NCI-H748 (cell line): ENCODE measurements around the gene KDM7A.
A peak's percentile ranks its signal among the peaks of the same experiment; 100 is the strongest.

Experiments used
- DNase-seq: peaks from one replicate; lab custom pipeline; 2025; ENCODE audit not compliant: unreplicated experiment; lab: John Stamatoyannopoulos, UW

The KDM7A gene

GRCh38 chr7:140057143-140057535 lies 119.6 kb downstream of the KDM7A start:
- no peak for DNase-seq

GRCh38 chr7:140056431-140057142 lies 120.2 kb downstream of the KDM7A start:
- DNase-seq = no peak

- no peak for DNase-seq
Observed at GRCh38 chr7:140055833-140056232, 121.0 kb downstream of the KDM7A start.

GRCh38 chr7:140054751-140055150 lies 122.0 kb downstream of the KDM7A start:
- no peak for DNase-seq

GRCh38 chr7:140053812-140054539 lies 122.8 kb downstream of the KDM7A start:
- DNase-seq = no peak

GRCh38 chr7:140051820-140052219 lies 125.0 kb downstream of the KDM7A start:
- no peak for DNase-seq

DNA sequence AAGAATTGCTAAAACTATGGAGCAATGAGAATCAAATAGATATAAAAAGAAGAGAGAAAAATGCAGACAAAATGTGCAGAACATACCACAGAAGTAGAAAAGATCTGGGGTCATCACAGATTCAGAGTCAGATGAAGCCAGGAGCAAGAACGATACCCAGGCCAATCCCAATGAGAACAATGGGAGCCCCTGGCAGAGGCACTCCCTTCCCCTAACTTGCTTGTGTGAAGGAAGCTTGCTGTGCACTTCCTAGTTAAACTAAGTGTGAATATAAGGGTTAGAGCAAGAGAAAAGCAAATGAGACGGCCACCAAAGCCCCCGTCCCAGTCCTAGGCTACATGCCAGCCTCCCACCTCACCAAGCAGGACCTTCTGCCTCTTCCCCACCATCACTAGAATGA lies 126.7 kb downstream of the KDM7A start:
- DNase-seq = no peak

GRCh38 chr7:140049339-140050024 lies 127.3 kb downstream of the KDM7A start:
- peak; percentile 44 for DNase-seq

GRCh38 chr7:140048989-140049338 lies 127.8 kb downstream of the KDM7A start:
- no peak for DNase-seq

DNA sequence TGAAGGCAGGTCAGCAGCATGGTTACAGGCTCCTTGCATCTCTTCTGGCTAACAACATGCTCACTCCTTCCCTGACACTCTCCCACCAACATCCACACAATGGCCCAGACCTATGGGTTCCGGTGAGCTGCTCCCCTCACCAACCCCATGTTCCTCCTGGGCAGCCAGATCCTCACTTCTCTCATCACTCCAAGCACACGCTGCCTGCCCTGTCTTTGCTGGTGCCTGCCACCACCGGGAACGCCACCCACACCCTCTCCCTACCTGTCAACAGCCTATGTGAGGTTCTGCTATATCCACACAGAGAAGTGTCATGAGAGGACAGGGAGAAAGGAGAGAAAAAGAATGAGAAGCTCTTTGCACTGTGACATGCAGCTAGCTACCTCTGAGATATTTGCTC lies 128.6 kb downstream of the KDM7A start:
- no peak for DNase-seq

- DNase-seq = no peak
Observed at GRCh38 chr7:140047197-140047596, 129.6 kb downstream of the KDM7A start.

DNA sequence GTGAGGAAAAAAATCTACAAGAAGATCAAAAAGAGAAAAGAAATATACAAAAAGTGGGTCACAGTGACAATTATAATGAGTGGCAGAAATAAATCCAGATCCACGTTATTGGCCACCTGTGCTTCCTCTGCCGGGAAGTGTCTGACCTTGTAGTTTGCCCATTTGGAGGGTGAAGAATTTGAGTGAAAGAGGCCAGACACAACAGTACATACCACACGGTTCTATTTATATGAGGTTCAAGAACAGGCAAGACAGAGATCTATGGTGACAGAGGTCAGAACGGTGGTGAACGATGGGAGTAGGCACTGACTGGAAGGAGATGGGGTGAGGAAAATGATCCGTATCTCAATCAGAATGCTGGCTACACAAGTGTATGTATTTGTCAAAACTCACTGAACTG lies 131.1 kb downstream of the KDM7A start:
- DNase-seq = no peak

DNA sequence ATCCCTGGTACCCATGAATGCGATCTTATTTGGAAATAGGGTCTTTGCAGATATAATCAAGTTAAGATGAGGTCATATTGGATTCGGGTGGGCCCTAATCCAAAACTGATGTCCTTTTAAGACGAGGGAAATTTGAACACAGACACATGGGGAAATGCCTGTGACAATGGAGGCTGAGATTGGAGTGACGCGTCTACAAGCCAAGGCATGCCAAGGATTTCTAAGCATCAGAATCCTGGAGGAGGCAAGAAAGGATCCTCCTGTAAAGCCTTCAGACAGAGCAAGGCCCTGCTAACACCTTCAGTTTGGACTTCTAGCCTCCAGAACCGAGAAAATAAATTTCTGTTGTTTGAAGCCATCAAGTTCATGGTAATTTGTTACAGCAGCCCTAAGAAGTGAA lies 132.5 kb downstream of the KDM7A start:
- DNase-seq = no peak

GRCh38 chr7:140042386-140042670 lies 134.5 kb downstream of the KDM7A start:
- DNase-seq = no peak

- no peak for DNase-seq
Observed at GRCh38 chr7:140041659-140042385, 135.0 kb downstream of the KDM7A start.

DNA sequence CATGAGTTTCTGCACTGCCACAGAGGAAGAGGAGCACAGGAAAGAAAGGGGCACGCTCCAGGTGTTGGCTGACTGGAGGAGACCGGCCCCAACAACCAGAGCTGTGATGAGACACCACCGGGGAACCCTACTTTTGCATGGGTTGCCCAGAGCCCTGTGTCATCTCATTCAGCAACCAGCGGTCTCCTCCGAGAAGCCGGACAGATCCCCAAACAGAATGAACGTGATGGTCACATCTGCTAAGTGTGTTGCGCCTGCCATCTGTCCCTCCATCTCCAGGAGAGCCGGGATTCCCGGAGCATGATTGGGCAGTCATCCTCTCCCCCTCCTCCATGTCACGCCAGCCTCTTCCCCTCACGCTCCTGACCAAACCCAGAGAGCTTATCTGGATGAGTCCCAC lies 136.9 kb downstream of the KDM7A start:
- no peak for DNase-seq

DNA sequence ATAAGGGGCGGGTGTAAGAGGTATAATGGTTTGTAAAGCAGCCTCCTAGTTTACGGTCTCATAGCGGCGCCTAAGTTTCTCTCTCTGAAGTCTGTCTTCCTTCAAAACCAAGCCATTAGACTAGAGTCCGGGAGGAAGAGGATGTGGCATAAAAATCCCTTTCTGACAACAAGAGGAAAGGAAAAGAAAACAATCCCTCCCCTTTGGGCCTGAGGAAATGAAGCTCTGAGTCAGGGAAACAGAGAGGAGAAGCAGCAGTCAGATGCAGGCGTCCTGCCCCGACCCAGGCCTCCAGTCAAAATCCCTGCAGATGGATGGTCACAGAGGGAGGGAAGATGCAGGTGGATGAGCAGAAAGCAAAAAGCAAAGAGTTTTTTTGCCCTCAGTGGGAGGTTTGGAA lies 137.7 kb downstream of the KDM7A start:
- no peak for DNase-seq

GRCh38 chr7:140036224-140036962 lies 140.4 kb downstream of the KDM7A start:
- no peak for DNase-seq

GRCh38 chr7:140035400-140036223 lies 141.2 kb downstream of the KDM7A start:
- no peak for DNase-seq
